IMR-90 (cell line): ENCODE results near the gene SLX9. TPM values are rescaled to one million over a fixed set of nuclear protein-coding genes. Genes with fewer than 3 reads are reported as not detected.

Experiments
- CEBPB ChIP-seq: IDR thresholded peaks from 2 replicates; pipeline ENCODE4 v1.6.1; 2012; ENCODE audit warnings: low read depth, low read length, improper control_type of control experiment
- CHD1 ChIP-seq: IDR thresholded peaks from 2 replicates; pipeline ENCODE4 v1.6.1; 2012; ENCODE audit warnings: low read depth, low read length, improper control_type of control experiment
- FOS ChIP-seq: fragments of 150-350 bp; IDR thresholded peaks from 2 replicates; pipeline ENCODE4 v1.6.1; 2016; ENCODE audit warnings: low read depth, low read length
- MAFK ChIP-seq: IDR thresholded peaks from 2 replicates; pipeline ENCODE4 v1.6.1; 2012; ENCODE audit warnings: low read depth, low read length, improper control_type of control experiment
- MAZ ChIP-seq: IDR thresholded peaks from 2 replicates; pipeline ENCODE4 v1.6.1; 2012; ENCODE audit warnings: low read depth, mild to moderate bottlenecking, low read length, improper control_type of control experiment, moderate library complexity, borderline replicate concordance
- RAD21 ChIP-seq: IDR thresholded peaks from 2 replicates; pipeline ENCODE4 v1.6.1; 2012; ENCODE audit warnings: low read length, improper control_type of control experiment
- RFX5 ChIP-seq: IDR thresholded peaks from 2 replicates; pipeline ENCODE4 v1.8.0; 2012; ENCODE audit warnings: low read depth, mild to moderate bottlenecking, low read length, moderate library complexity
- SMC3 ChIP-seq: fragments of 150-350 bp; IDR thresholded peaks from 2 replicates; pipeline ENCODE4 v1.6.1; 2016; ENCODE audit warnings: low read depth, mild to moderate bottlenecking, antibody characterized with exemption, low read length, moderate library complexity
- polyA plus RNA-seq, 3 experiments: library from polyadenylated mRNA; depleted of rRNA; stranded (reverse); fragments of >200 nt; gene quantifications; 2 replicates each; pipeline ENCODE4 v1.2.3, GENCODE V29; 2012; ENCODE audit warnings: low replicate concordance in 1 of 3
- total RNA-seq: library from RNA; depleted of rRNA; stranded (reverse); fragments of >200 nt; gene quantifications from 2 replicates; pipeline ENCODE4 v1.2.3, GENCODE V29; 2012

The SLX9 gene
- total and polyA plus RNA-seq, 2 of the 4 experiments (the other 2 are of a cell fraction): 10.4 to 21.7 TPM

DNA sequence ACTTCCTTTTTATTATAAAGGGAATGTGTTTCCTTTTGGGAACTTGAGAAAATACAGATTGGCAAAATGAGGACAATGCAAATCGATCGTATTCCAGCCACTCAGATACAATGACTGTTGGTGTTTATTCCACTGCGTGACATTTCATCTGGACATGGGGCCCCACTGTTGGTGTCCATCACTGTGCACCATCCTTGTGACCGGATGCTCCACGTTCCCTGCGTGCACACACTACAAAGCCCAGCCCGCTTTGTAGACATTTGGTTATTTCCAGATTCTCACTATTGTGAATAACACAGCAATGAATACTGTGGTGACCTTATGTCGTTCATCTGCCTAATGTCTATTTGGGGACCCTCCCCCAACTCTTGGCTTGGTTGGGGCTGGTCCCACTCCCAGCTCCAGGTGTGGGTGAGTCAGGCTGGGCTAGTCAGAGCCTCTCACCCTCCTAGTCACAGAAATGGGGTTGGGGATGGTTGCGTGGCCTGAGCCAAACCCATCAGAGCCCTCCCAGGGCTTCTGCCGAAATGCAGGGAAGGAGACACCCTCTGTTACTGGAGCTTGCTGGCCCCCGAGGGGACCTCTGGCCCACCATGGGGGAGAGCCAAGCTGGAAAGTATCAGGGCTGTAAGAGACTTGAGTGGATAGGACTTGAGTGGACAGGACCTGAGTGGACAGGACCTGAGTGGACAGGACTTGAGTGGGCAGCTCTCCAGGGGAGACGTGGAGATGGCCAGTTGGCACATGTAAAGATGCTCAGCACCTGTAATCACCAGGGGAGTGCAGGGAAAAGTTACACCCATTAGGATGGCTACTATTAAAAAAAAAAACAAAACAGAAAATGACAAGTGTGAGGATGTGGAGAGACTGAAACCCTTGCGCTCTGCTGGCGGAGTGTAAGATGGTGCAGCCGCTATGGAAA lies 77.5 kb downstream of the SLX9 start (continued):
- TF ChIP-seq CHD1 (no peak), SMC3 (no peak), RAD21 (no peak), RFX5 (no peak), FOS (no peak), MAZ (no peak), MAFK (no peak), CEBPB (no peak)
